GM12878 (cell line): Measurements from ENCODE around the gene ATP7A.

Experiments used
- JUND ChIP-seq: IDR thresholded peaks from 2 replicates; pipeline ENCODE4 v1.6.1; 2012; ENCODE audit warnings: low read depth, mild to moderate bottlenecking, low read length, improper control_type of control experiment, moderate library complexity
- NFIC ChIP-seq: IDR thresholded peaks from 2 replicates; pipeline ENCODE4 v1.6.1; 2012; ENCODE audit warnings: low read depth, mild to moderate bottlenecking, inconsistent platforms, low read length, moderate library complexity
- POLR2AphosphoS5 ChIP-seq: IDR thresholded peaks from 2 replicates; pipeline ENCODE4 v1.6.1; 2011; ENCODE audit warnings: mild to moderate bottlenecking, low read length, inconsistent platforms
- YBX1 ChIP-seq: fragments of 450-650 bp; IDR thresholded peaks from 2 replicates; pipeline ENCODE4 v1.6.1; 2016; ENCODE audit warnings: antibody characterized with exemption
- ZBTB33 ChIP-seq: fragments of 450-650 bp; IDR thresholded peaks from 2 replicates; pipeline ENCODE4 v1.6.1; 2017; ENCODE audit warnings: mild to moderate bottlenecking

GRCh38 chrX:77938083-77938680 lies 27.7 kb downstream of the ATP7A start:
- TF ChIP-seq JUND (no peak), NFIC (no peak), ZBTB33 (no peak), YBX1 (no peak), POLR2AphosphoS5 (no peak)
